Right hindlimb (tissue), 1 donor: ENCODE data around the gene SPEF1.

Experiments used
- DNase-seq: peaks from one replicate; pipeline ENCODE4 v3.0.0-alpha.2; 2018

SPEF1 gene

DNA sequence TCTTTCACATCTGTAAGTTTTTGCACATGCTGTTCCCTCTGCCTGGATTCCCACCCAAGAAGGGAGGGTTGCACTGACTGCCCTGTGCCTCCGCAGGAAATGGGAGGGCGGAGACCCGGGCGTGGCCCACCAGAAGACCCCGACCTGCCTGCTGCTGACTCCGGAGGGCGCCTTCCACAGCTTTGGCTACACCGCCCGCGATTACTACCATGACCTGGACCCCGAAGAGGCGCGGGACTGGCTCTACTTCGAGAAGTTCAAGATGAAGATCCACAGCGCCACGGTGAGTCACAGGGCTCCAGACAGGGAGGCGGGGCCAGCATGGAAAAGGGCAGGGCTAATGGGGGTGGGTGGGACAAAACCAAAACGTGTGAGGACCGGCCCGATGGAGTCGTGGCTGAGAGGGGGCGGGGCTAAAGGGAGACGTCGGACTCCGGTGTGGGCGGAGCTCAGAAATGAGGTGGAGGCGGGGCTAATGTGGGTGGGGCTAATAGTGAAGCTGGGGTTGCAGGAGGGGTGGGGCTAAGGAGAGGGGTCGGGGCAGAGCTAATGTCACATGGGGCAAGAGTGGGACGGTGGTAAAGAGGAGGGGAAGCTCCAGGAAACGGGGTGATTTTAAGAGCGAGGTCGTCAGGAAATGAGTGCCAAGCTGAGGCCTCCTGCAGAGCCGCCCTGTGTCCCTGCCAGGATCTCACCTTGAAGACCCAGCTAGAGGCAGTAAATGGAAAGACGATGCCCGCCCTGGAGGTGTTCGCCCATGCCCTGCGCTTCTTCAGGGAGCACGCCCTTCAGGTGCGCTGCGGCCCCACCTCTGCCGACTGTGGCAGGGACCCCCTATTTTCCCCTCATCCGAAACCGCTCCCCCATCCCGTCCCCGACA, 36.2 kb downstream of the SPEF1 start:
- DNase-seq = peak; percentile 59

DNA sequence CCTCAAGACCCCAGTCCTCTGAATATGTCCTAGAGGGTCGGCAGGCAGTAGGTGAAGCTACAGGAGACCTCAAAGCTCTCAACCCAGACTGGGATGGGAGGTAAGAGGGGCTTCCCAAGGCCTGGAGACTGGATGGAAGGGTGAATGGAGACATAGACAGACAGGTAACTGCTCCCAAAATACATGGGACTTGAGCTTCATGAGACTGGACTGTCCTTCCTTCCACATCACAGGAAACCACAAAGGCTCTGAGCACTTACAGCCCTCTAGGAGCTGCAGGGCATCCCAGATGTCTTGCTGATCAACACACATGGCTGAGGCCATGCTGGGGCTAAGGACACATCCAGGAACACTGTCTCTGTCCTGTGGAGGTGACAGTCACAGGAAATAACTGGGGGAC, 37.2 kb downstream of the SPEF1 start:
- no peak for DNase-seq

DNA sequence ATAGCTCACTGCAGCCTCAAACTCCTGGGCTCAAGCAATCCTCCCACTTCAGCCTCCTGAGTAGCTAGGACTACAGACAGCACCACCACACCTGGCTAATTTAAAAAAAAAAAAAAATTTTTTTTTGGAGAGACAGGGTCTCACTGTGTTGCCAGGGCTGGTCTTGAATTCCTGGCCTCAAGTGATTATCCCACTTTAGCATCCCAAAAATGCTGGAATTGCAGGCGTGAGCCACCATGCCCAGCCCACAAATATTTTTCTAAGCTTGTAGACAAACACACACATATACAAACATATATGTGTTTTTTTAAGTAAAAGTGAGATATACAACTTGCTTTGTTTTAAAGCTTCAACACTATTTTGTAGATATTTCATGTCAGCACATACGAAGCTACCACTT, 38.0 kb downstream of the SPEF1 start:
- DNase-seq = no peak

DNA sequence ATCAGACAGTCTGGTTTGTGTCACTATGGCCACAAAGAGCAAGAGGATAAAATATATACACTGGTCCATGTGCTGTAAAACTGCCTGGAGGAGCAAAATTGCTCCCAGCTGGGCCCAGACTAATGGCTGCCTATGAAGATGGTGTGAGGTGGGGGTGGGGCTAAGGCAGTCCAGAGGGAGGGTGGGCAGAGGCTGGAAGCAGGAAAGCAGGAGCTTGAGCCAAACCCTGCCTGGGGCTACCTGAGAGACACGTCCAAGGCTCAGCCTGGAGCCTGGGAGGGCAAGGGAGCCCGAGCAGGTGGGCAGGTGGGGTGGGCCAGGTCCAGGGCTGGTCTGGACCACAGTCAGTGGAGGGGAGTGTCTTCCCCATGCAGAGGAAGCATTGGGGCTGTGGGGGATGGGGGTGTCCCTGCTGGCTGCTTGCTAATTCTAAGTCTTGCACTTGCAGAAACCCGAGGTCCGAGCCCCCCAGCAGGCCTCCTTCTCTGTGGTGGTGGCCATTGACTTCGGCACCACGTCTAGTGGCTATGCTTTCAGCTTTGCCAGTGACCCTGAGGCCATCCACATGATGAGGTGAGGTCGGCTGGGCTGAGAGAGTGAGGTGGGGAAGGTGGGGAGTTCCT, 39.3 kb downstream of the SPEF1 start:
- peak; percentile 17 for DNase-seq

DNA sequence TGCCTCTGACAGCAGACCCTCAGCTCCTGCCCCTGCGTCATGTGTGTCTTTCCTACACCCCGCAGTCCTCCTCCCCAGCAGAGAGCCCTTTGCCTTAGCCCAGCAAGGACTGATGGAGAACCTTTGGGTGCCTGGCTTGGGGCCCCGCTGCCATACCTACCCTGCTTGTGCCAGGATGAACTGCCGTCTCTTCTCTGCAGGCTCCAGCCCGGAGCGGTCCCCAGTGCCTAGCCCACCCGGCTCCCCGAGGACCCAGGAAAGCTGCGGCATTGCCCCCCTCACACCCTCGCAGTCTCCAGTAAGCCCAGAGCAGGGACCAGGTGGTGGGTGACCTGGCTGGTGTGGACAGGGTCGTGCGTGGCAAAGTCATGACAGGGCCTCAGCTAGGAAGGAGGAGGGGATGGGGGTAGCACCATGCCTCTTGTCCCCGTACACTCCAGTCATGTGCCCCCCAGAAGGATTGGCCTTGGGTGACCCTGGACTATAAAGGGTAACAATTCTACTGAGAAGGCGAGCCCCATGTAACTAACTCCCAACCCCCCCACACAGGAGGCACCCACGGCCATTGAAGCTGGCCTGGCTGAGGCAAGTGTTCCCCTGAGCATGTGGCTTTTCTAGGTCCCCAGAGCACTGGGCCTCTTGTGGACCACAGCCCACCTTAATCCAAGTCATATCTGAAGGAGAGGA, 40.5 kb downstream of the SPEF1 start:
- DNase-seq = no peak

DNA sequence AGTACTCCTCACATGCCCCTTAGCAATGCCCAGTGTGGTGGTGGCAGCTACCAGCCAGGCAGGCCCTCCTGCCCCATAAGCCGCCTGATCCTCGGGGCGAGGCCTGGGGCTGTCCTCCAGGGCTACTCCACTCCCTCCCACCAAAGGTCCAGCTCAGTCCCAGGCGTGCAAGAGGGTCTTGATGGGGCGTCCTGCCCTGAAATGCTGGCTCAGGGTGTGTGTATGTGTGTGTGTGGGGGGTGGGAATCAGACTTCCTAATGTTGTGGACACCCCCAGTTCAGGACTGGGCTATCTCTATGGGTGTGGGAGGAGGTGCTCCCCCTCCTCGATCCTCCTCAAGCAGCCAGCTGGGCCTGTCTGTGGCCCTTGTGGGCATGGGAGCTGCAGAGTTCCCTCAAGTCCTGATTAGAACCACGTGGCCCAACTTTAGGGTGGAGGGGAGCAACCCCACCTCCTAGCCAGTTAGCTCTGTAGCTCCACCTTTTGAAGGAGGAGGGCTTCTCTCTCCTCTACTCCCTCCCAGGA, 41.3 kb downstream of the SPEF1 start:
- no peak for DNase-seq

DNA sequence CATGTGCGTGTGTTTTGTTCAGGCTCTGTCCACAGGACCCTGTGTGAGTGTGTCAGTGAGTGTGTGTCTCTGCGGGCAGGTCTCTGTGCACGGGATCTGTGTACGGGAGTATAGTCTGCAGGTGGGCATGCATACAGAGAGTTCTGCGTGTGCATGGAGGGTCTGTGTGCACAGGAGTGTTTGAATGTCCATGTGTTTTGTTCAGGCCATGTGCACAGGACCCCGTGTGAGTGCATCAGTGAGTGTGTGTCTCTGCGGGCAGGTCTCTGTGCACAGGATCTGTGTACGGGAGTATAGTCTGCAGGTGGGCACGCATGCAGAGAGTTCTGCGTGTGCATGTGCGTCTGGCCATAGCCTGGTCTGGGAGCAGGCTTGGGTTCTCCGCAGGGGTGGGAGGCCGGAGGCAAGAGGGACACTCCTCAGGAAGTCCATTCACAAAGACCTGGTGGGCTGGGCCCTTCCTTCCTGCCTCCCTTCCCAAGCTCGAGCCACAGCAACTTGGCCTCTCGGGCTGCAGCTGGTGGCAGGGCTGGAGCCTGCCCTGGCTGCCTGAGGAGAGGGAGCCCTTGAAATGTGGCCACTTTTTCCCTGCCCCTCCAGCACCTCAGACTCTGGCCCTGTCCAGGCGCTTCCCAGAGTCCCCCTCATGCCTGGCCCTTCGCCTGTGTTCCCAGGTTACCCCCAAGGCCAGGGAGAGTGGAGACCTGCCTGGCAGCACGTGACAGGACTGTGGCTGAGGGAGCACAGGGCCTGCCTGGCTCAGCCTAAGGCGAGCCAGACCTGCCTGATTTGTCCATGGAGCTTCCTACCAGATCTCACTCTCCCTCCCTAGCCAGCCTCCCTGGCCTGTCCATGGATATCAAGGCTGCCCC, 42.0 kb downstream of the SPEF1 start:
- no peak for DNase-seq

DNA sequence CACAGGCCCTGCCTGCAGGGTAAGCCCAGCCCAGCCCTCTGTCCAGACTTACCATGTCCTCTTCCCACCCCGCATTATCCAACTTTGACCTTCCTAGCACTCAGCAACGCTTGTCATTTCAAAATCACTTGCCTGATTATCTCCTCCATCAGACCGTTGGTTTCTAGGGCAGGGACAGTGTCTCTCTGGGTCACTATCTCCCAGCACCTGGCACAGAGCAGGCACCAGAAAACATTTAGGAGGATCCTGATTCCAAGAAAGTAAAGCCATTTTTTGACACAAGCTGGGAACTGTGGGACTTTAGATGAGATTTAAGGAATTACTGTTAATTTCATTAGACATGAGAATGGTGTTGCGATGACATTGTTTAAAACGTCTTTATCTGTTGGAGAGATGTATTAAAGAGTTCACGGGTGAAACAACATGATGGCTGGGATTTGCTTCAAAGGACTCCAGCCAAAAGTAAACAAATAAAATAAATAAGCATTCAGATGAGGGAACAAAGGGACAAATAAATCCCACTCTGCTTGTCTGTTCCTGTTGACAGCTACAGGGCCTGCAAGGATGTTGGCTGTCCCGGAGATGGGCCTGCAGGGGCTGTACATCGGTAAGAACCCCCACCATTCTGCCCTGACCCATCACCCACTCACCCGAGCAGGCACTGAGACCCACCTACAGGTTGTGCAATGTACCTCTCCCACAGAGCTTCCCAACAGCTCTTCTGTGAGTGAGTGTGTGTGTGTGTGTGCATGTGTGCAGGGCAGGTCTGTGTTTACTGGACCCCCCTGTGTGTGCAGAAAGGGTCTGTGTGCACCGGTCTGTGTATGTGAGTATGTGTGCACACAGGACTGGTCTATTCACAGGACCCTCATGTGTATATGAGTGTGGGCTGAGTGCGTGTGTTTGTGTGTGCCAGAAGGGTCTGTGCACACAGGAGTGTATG, 42.9 kb downstream of the SPEF1 start:
- no peak for DNase-seq

DNA sequence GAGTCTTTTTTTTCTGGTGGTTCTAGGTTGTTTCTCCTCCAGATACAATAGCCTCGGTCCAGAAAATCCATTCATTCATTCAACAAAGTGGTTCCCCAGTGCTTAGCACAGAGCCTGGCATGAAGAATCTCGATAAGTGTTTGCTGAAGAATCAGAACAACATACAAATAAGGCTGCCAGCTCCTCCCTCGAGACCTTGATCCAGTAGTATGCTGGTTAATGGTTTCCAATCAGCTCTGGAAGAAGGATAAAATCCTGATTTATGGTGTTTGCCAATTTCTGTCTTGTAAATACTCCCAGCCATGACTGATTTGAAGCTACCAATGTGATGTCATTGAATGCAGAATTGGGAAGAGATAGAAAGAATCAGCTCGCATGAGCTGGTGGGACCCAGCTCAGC, 45.5 kb downstream of the SPEF1 start:
- no peak for DNase-seq

DNA sequence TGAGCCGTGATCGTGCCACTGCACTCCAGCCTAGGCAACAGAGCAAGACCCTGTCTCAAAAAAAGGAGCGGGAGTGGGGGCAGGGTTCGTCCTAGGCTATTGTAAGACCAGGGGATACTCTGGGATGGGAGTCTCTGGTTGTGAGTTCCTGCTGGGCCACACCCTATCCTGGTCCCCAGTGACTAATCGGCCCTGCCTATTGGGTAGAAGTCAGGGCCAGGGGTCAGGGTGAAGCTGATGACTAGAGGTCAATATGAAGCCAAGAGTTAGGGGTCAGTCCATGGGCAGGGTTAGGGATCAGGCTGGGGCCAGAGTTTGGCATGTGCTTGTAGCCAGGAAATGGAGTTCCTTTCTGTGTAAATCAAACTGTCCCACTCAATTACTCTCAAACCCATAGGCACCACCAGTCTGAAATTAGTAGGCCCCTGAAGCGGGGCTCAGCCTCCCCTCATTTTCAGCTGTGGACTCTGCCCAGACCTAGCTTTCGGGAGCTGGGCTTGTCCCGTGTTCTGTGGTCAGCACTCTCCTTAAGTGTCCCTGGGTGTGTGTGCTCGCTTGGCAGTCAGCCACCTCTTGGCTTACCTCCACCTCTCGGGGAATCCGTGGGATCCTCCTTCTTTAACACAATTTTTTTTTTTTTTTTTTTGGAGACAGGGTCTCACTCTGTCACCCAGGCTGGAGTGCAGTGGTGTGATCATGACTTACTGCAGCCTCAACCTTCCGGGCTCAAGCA, 47.0 kb downstream of the SPEF1 start:
- DNase-seq = no peak

DNA sequence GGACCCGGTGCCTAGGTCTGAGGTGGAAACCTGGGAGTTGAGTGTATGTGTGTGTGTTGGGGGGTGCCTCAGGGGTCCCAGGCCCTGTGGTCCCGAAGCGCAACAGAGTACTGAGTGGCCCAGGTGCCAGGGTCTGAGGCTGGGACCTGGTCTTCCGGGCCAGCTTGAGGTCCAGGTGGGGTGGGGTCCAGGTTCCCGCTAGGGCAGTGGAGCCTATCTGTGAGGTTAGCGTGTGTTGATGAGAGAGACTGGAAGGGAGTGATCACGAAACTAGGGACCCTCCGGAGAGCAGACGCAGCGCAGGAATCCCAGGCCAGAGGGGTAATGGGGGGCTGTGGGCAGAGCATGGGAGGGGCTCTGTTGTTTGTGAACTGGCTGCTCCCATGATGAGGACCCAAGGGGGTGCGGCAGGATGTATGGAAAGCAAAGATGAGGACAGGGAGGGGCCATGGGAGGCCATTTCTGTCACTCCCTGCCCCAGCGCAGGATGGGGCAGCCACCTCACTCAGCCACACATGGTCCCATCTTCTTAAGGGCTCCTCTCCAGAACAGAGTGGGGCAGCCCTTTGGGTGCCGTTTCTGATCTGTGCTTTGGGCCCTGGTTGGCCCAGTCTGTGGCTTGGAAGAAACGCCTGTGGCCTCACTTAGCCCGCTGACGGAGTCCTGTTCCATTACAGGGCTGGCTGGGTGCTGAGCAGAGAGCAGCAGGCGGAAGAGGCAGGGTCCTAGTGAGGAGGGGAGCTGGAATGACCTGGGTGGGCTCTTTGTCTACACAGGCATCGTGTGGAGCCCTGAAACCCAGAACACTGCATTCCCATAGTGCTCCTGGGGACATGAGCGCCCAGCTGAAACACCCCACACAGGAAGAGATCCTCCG, 47.9 kb downstream of the SPEF1 start:
- DNase-seq = no peak

DNA sequence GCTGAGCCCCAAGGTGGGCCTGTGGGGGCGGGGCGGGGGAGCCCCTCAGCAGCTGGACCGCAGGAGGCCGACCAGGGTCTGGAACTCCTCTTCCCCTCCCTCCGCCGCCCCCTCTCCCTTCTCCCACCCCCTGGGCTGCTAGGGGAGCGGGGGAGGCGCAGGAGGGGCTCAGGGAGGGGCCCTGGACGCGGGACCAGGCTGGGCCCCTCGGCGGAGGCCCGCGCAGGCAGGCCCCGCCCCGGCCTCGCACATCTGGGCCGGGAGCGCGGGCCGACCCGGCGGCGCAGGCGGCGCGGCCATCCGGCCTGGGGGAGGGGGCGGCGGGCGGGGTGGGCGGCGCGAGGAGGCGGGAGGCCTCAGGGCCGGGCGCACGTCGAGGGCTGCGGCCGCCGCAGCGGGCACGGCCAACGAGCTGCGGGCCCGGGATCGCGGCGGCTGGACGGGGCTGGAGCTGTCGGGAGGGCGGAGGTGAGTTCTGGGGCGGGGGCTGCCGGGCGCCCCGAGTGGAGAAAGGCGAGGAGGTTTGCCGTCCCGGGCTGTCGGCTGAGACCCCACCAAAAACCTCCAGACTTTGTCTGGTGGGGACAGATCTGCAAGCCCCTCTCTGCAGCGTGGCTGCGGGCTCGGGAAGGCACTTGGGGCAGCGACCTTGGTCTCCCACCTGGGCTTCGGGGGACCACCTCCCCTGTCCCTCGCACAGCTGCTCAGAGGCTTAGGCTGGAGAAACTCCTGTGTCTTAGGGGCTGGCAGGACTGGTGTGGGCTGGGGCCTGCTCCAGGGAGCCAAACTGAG, 48.7 kb downstream of the SPEF1 start, which contains the start of gene HSPA12B:
HSPA12B (plus strand) TSS at position 359 of the 792 bp plus-strand sequence. CDS start 5,990 bp downstream, outside the sequence.
- peak; percentile 78 for DNase-seq

DNA sequence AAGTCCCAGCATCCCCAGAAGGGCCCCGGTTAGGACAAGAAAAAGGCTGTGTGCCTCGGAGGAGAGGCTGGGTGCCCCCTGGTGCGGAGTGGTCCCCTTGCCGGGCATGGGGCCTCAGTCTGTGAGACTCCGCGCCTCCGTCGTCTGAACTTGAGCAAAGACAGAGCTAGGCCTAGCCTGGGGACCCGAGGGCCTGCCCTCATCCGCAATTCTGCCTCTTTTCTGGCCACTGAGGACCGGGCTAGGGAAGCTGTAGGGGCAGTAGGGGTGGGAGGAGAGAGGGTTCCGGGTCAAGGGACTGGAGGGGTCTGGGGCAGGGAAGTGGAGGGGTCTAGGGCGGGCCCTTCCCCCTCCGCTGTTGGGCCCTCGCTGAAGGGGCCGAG, 49.3 kb downstream of the SPEF1 start:
- no peak for DNase-seq

DNA sequence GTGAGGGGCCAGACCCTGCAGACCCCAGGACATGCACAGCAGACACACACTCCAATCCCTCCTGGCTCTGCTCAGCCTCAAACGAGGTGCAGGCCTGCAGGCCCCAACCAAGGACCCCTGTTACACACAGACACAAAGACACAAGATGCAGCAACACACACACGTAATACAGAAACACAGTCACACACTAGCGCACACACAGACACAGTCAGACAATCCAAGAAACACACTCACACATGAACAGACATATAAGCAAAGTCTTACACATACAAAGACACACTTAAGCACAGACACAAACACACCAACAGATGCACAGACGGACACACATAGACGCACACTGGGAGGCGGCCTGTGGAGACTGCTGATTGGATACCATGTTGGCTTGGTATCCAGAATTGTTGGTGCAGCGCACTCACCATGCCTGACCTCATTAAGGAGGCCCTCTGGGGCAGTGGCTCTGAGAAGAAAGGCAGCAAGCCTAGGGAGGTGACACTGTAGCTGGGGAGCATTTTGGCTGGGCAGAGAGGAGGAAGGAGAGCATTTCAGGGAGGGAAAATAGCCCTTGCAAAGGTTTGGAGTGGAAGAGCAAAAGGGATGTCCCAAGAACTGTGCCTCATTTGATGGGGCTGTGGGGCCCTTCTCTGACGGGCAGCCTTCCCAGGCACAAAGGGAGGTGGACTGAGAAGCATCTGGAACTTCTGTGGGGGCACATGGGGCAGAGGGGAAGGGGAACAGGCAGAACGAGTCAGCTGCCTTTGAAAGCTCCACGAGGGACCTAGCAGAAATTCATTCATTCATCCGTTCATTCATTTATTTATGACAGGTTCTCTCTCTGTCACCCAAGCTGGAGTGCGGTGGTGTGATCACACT, 50.2 kb downstream of the SPEF1 start:
- DNase-seq = no peak

DNA sequence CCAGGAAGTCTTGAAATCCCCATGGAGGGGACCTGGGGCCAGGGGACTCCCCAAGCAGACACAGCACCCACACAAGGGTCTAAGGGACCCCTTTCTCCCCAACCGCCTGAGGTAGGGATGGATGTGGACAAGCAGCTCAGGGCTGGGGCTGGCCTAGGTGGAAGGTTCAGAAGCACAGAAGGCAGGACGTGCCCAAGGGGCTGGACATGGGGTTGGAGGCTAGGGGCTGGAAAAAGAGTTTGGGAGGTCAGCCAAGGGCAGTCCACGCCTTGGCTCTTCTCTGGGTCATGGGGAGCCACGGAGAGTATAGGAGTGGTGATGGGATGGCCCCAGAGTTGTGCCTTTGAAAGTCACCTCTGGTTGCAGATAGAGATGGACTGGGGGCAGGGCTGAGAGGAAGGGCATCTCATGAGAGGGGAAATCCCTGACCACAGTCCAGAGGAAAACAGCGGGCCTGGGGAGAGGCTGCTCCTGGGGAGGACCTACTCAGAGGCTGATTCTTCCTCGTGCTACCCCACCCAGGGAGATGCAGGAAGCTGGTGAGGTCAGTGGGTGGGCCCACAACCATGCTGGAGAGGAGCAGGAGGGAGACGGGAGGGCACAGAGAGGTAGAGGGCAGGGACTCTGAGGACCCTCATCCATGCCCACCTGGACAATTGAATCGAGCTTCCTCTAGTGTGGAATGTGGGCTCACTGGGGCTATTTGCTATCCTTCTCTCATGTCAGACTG, 51.3 kb downstream of the SPEF1 start:
- no peak for DNase-seq

DNA sequence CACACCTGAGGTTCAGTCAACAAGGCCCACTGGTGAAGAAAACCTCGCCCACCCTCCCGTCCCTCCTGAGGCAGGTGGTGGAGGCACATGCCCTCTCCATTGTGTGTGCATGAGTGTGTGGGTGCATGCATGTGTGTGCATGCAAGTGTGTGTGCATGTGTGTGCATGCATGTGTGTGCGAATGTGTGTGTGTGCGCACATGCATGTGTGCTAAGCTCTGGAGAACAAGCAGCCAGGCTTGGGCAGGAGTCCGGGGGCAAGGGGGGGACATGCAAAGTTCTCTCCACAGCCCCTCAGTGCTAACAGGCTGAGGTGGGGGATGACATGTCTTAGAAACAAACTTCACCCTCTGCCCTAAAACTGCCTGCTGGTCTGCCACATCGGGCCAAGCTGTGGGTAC, 51.9 kb downstream of the SPEF1 start:
- DNase-seq = no peak

DNA sequence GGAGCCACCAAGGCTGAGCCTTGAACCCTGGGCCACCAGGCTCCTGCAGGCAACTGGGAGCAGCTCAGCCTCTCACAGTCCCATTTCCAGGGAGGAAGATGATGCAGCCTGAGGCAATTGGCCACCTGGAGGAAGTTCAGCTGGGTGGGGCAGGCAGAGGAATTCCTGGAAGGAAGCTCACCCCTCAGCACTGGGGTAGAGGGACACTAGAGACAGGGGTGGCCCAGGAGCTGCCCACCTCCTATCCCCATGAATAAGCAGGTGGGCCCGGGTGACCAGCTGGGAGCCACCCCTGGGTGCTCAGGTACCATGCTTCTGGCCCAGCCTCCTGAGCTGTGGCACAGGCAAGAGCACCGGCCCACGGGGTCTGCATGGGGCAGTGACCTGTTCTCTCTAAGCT, 52.4 kb downstream of the SPEF1 start:
- DNase-seq = no peak
